Measurements from ENCODE around the gene ADRA2A.

- TF ChIP-seq CTCF (optimal IDR thresholded peaks at IDR 0.05 in 1 of 3, IDR thresholded peaks at IDR 0.05 in 1 of 3, conservative IDR thresholded peaks at IDR 0.05 in 1 of 3; ENCODE audit: extremely low read depth in 1 of 3, insufficient read depth in 2 of 3, low read length in 3 of 3) (no peak), EZH2 (IDR thresholded peaks at IDR 0.05; ENCODE audit: low read length) (no peak)
These were observed 23.4 kb downstream of the ADRA2A start for GRCh38 chr10:111100198-111100597.
